SK-N-SH (cell line): ENCODE results near the gene ZFYVE21. TPM values are rescaled to one million over a fixed set of nuclear protein-coding genes. Genes with fewer than 3 reads are reported as not detected.

Experiments
- CTCF ChIA-PET: fragments of 300-600, 350-600 bp; formaldehyde crosslinking; extraction: SDS; loops from one replicate; lab custom pipeline; 2021; lab: Yijun Ruan, JAX
- POLR2A ChIA-PET: fragments of 350-600 bp; sonication (Branson Sonifier 250); formaldehyde crosslinking; extraction: SDS; loops from one replicate; lab custom pipeline; 2020; ENCODE audit warnings: antibody characterized with exemption, inconsistent platforms; lab: Yijun Ruan, JAX
- DNase-seq: peaks from one replicate; pipeline ENCODE4 v3.0.0; 2012
- H2AFZ ChIP-seq: fragments of 200-600 bp; sonication (generic); 2 replicates; pipeline ENCODE4 v1.8.1; 2016; ENCODE audit warnings: antibody characterized with exemption, mild to moderate bottlenecking, low read depth
- H3F3A ChIP-seq: fragments of 200-600 bp; sonication (generic); replicated peaks from 2 replicates; pipeline ENCODE3; 2016; ENCODE audit warnings: antibody characterized with exemption, mild to moderate bottlenecking; ENCODE audit not compliant: insufficient read depth
- H3K27ac ChIP-seq, 2 experiments: fragments of 200-500 bp in 1 of 2; fragments of 200-600 bp in 1 of 2; sonication (Bioruptor generic) in 1 of 2; sonication (generic), shearing (Covaris generic) in 1 of 2; 2 replicates each; pipeline versions ENCODE4 v1.5.1 to v1.6.1; 2014 to 2016; ENCODE audit warnings: low read depth in 2 of 2, inconsistent platforms in 1 of 2, low read length in 1 of 2, mild to moderate bottlenecking in 1 of 2, mixed read lengths in 1 of 2
- H3K27me3 ChIP-seq: fragments of 200-600 bp; sonication (generic), shearing (Covaris generic); 2 replicates; pipeline ENCODE4 v1.6.1; 2016; ENCODE audit warnings: mixed run types; ENCODE audit not compliant: insufficient read depth
- H3K36me3 ChIP-seq, 2 experiments: fragments of 200-500 bp in 1 of 2; fragments of 200-600 bp in 1 of 2; sonication (Bioruptor generic) in 1 of 2; sonication (generic) in 1 of 2; replicated peaks in 1 of 2; 2 replicates each; pipeline versions ENCODE3 to v1.5.1; 2014 to 2016; ENCODE audit warnings: low read length in 1 of 2, mild to moderate bottlenecking in 1 of 2; ENCODE audit not compliant: insufficient read depth in 2 of 2, control insufficient read depth in 1 of 2
- H3K4me1 ChIP-seq, 2 experiments: fragments of 200-500 bp in 1 of 2; fragments of 200-600 bp in 1 of 2; sonication (Bioruptor generic) in 1 of 2; sonication (generic), shearing (Covaris generic) in 1 of 2; 2 replicates each; pipeline versions ENCODE4 v1.5.1 to v1.6.1; 2014 to 2016; ENCODE audit warnings: low read depth in 1 of 2, low read length in 1 of 2, mixed run types in 1 of 2; ENCODE audit not compliant: insufficient read depth in 2 of 2, control insufficient read depth in 1 of 2
- H3K4me2 ChIP-seq: fragments of 200-600 bp; sonication (generic), shearing (Covaris generic); 2 replicates; pipeline ENCODE4 v1.6.1; 2017; ENCODE audit warnings: mixed run types
- H3K4me3 ChIP-seq, 2 experiments: fragments of 200-500 bp in 1 of 2; fragments of 200-600 bp in 1 of 2; sonication (Bioruptor generic) in 1 of 2; sonication (generic), shearing (Covaris generic) in 1 of 2; 2 replicates each; pipeline versions ENCODE4 v1.5.1 to v1.8.1; 2014 to 2016; ENCODE audit warnings: low read depth in 2 of 2, inconsistent platforms in 1 of 2, low read length in 1 of 2, mild to moderate bottlenecking in 1 of 2, mixed read lengths in 1 of 2, moderate library complexity in 1 of 2
- H3K79me2 ChIP-seq: fragments of 200-600 bp; sonication (generic); 2 replicates; pipeline ENCODE4 v1.8.1; 2017; ENCODE audit warnings: mild to moderate bottlenecking; ENCODE audit not compliant: insufficient read depth
- H3K9ac ChIP-seq: fragments of 200-600 bp; sonication (generic); 2 replicates; pipeline ENCODE4 v1.6.1; 2017; ENCODE audit warnings: mixed run types
- H3K9me2 ChIP-seq: fragments of 200-600 bp; sonication (generic); 2 replicates; pipeline ENCODE4 v1.6.1; 2017; ENCODE audit warnings: mixed run types
- H3K9me3 ChIP-seq: fragments of 200-600 bp; sonication (generic); 2 replicates; pipeline ENCODE4 v1.6.1; 2017; ENCODE audit warnings: mixed run types, mild to moderate bottlenecking, moderate library complexity
- H4K20me1 ChIP-seq: fragments of 200-600 bp; sonication (generic); 2 replicates; pipeline ENCODE4 v1.6.1; 2017; ENCODE audit warnings: mild to moderate bottlenecking, mixed run types; ENCODE audit not compliant: insufficient read depth
- CHD2 ChIP-seq: fragments of 150-350 bp; IDR thresholded peaks from 2 replicates; pipeline ENCODE4 v1.6.1; 2018; ENCODE audit warnings: low read length; ENCODE audit not compliant: partially characterized antibody
- ELF1 ChIP-seq: IDR thresholded peaks from 2 replicates; pipeline ENCODE4 v1.4.0; 2012
- EZH2phosphoT487 ChIP-seq: fragments of 200-600 bp; sonication (generic); IDR thresholded peaks from 2 replicates; pipeline ENCODE4 v1.6.1; 2017; ENCODE audit warnings: low read depth, mixed run types, mild to moderate bottlenecking, antibody characterized with exemption, moderate library complexity, borderline replicate concordance
- GATA2 ChIP-seq: sonication (generic); formaldehyde crosslinking; IDR thresholded peaks from 2 replicates; pipeline ENCODE4 v1.5.0; 2020; ENCODE audit warnings: mild to moderate bottlenecking, missing genetic modification reagents
- IRF3 ChIP-seq: fragments of 150-350 bp; IDR thresholded peaks from 2 replicates; pipeline ENCODE4 v1.6.1; 2016; ENCODE audit warnings: mild to moderate bottlenecking, low read depth, low read length
- JUND ChIP-seq: IDR thresholded peaks from 2 replicates; pipeline ENCODE4 v1.4.0; 2012
- MAX ChIP-seq: IDR thresholded peaks from 2 replicates; pipeline ENCODE4 v1.4.0; 2012; ENCODE audit warnings: low read depth
- MXI1 ChIP-seq: IDR thresholded peaks from 2 replicates; pipeline ENCODE4 v1.6.1; 2012; ENCODE audit warnings: mild to moderate bottlenecking, low read depth, low read length, improper control_type of control experiment
- RAD21 ChIP-seq: IDR thresholded peaks from 2 replicates; pipeline ENCODE4 v1.6.1; 2012; ENCODE audit warnings: mild to moderate bottlenecking, low read length
- RCOR1 ChIP-seq: fragments of 150-350 bp; IDR thresholded peaks from 2 replicates; pipeline ENCODE4 v1.6.1; 2017; ENCODE audit warnings: antibody characterized with exemption, low read length
- RFX5 ChIP-seq: IDR thresholded peaks from 2 replicates; pipeline ENCODE4 v1.6.1; 2012; ENCODE audit warnings: mild to moderate bottlenecking, improper control_type of control experiment, low read length
- RXRA ChIP-seq: IDR thresholded peaks from 2 replicates; pipeline ENCODE4 v1.4.0; 2012; ENCODE audit warnings: low read depth, mild to moderate bottlenecking, borderline replicate concordance
- SIN3A ChIP-seq: IDR thresholded peaks from 2 replicates; pipeline ENCODE4 v1.6.1; 2012; ENCODE audit warnings: low read depth, mild to moderate bottlenecking, low read length, moderate library complexity, borderline replicate concordance
- SMC3 ChIP-seq: IDR thresholded peaks from 2 replicates; pipeline ENCODE4 v1.6.1; 2012; ENCODE audit warnings: low read depth, low read length, improper control_type of control experiment
- TAF1 ChIP-seq: IDR thresholded peaks from 2 replicates; pipeline ENCODE4 v1.6.1; 2012; ENCODE audit warnings: low read depth, mild to moderate bottlenecking, low read length, moderate library complexity, borderline replicate concordance
- TCF12 ChIP-seq: IDR thresholded peaks from 2 replicates; pipeline ENCODE4 v1.4.0; 2012
- USF1 ChIP-seq: IDR thresholded peaks from 2 replicates; pipeline ENCODE4 v1.4.0; 2012; ENCODE audit warnings: low read depth, borderline replicate concordance
- USF2 ChIP-seq: fragments of 150-350 bp; IDR thresholded peaks from 2 replicates; pipeline ENCODE4 v1.6.1; 2017; ENCODE audit warnings: antibody characterized with exemption, low read length, low read depth, borderline replicate concordance
- YY1 ChIP-seq: IDR thresholded peaks from 2 replicates; pipeline ENCODE4 v1.4.0; 2012; ENCODE audit warnings: low read depth, mild to moderate bottlenecking
- ZBTB33 ChIP-seq: IDR thresholded peaks from 2 replicates; pipeline ENCODE4 v1.4.0; 2012; ENCODE audit warnings: low read depth, borderline replicate concordance
- WGBS: methylation state at CpG from one replicate; pipeline ENCODE4 v1.1.6; 2017; ENCODE audit warnings: low lambda C conversion rate; 5-methylcytosine and 5-hydroxymethylcytosine counted together
- polyA plus RNA-seq, 3 experiments: library from polyadenylated mRNA; depleted of rRNA; stranded (reverse); fragments of >200 nt; gene quantifications; 2 replicates each; pipeline ENCODE4 v1.2.3, GENCODE V29; 2012

The ZFYVE21 gene
- polyA plus RNA-seq, 1 of the 3 experiments (the other 2 are of a cell fraction): 82.1 TPM

- no peak overlapping the region for H3K27ac ChIP-seq
- no peaks in the 10 kb centered on the region for H4K20me1 ChIP-seq
- H2AFZ ChIP-seq: no peak overlapping the region
- H3K79me2 ChIP-seq: no peaks in the 10 kb centered on the region
- H3K36me3 ChIP-seq: peaks cover 9 to 66% of the 10 kb centered on the region in 2 experiments
- DNase-seq: no peak
- 94% methylated on average over 8 of the region's 9 CpGs for WGBS
- H3K27me3 ChIP-seq: no peaks in the 10 kb centered on the region
- no peak overlapping the region for H3K4me2 ChIP-seq
- H3K4me1 ChIP-seq: no peaks in the 10 kb centered on the region
- no peak overlapping the region for H3K9ac ChIP-seq
- H3K4me3 ChIP-seq: no peak overlapping the region
- H3F3A ChIP-seq: no peaks in the 10 kb centered on the region
- H3K9me2 ChIP-seq: no peaks in the 10 kb centered on the region
- CTCF ChIA-PET: no interaction called here
- no peak for TF ChIP-seq SMC3
- TF ChIP-seq CHD2: no peak
- no peak for TF ChIP-seq MXI1
- TF ChIP-seq USF2: no peak
- TF ChIP-seq JUND: no peak
- TF ChIP-seq GATA2 (CRISPR knock-in tag): no peak
- TF ChIP-seq SIN3A: no peak
- TF ChIP-seq ELF1: no peak
- no peak for TF ChIP-seq RAD21
- TF ChIP-seq MAX: no peak
- TF ChIP-seq RCOR1: no peak
- no peak for TF ChIP-seq TCF12
- TF ChIP-seq RFX5: no peak
- TF ChIP-seq EZH2phosphoT487: no peak
- TF ChIP-seq RXRA: no peak
- no peak for TF ChIP-seq YY1
- TF ChIP-seq USF1: no peak
- TF ChIP-seq ZBTB33: no peak
- TF ChIP-seq IRF3: no peak
- no peak for TF ChIP-seq TAF1
- POLR2A ChIA-PET: no interaction called here
- H3K9me3 ChIP-seq: no peaks in the 10 kb centered on the region
Measured at GRCh38 chr14:103732868-103733620, 17.4 kb downstream of the ZFYVE21 start.
